PC-9 (cell line): ENCODE measurements around the gene SIGMAR1. TPM values are rescaled to one million over a fixed set of nuclear protein-coding genes. Genes with fewer than 3 reads are reported as not detected.

Experiments
- Bru-seq: library from RNA; stranded (reverse); fragments of 400-500 nt; gene quantifications from one replicate; lab custom pipeline; 2021; lab: Mats Ljungman, UMichigan
- BruChase-seq, 2 experiments: library from RNA; stranded (reverse); fragments of 400-500 nt; gene quantifications; one replicate each; lab custom pipeline; 2021; lab: Mats Ljungman, UMichigan
- BruUV-seq: library from RNA; stranded (reverse); fragments of 400-500 nt; replicated peaks from 2 replicates; lab custom pipeline; 2021; lab: Mats Ljungman, UMichigan
- CTCF ChIA-PET: fragments of 300-600 bp; sonication (Branson Sonifier 250); formaldehyde crosslinking; loops from one replicate; lab custom pipeline; 2022; ENCODE audit warnings: antibody characterized with exemption; lab: Charles Lee
- POLR2A ChIA-PET: fragments of 300-600 bp; sonication (Branson Sonifier 250); formaldehyde crosslinking; loops from one replicate; lab custom pipeline; 2022; ENCODE audit warnings: antibody characterized with exemption; ENCODE audit not compliant: unreplicated experiment; lab: Charles Lee
- DNase-seq, 2 experiments: peaks; one replicate each; pipeline versions ENCODE4 v3.0.0 to v3.0.0-alpha.2; 2015 to 2022; ENCODE audit warnings: mixed read lengths in 1 of 2
- H2AFZ ChIP-seq: fragments of 200-600 bp; sonication (generic); 2 replicates; pipeline ENCODE4 v1.8.1; 2017; ENCODE audit warnings: antibody characterized with exemption
- H3F3A ChIP-seq: fragments of 200-600 bp; sonication (generic); 2 replicates; pipeline ENCODE4 v1.8.1; 2017; ENCODE audit warnings: antibody characterized with exemption, mild to moderate bottlenecking, low read depth; ENCODE audit not compliant: insufficient read depth
- H3K27ac ChIP-seq: fragments of 200-600 bp; sonication (generic); 2 replicates; pipeline ENCODE4 v1.6.1; 2016; ENCODE audit warnings: mixed run types
- H3K27me3 ChIP-seq: fragments of 200-600 bp; sonication (generic); 2 replicates; pipeline ENCODE4 v1.6.1; 2016; ENCODE audit warnings: low read depth, mixed run types; ENCODE audit not compliant: insufficient read depth
- H3K36me3 ChIP-seq: fragments of 200-600 bp; sonication (generic); 2 replicates; pipeline ENCODE4 v1.6.1; 2016; ENCODE audit warnings: low read depth, mixed run types
- H3K4me1 ChIP-seq: fragments of 200-600 bp; sonication (generic); replicated peaks from 2 replicates; pipeline ENCODE4 v1.6.1; 2016; ENCODE audit warnings: mixed run types; ENCODE audit not compliant: insufficient read depth
- H3K4me2 ChIP-seq: fragments of 200-600 bp; sonication (generic); 2 replicates; pipeline ENCODE4 v1.6.1; 2017; ENCODE audit warnings: mixed run types
- H3K4me3 ChIP-seq: fragments of 200-600 bp; sonication (generic); 2 replicates; pipeline ENCODE4 v1.6.1; 2016; ENCODE audit warnings: mixed run types
- H3K79me2 ChIP-seq: fragments of 200-600 bp; sonication (generic); 2 replicates; pipeline ENCODE4 v1.6.1; 2017; ENCODE audit warnings: low read depth, mixed run types
- H3K9me2 ChIP-seq: fragments of 200-600 bp; sonication (generic); 2 replicates; pipeline ENCODE4 v1.8.1; 2017; ENCODE audit warnings: mild to moderate bottlenecking; ENCODE audit not compliant: insufficient read depth
- H3K9me3 ChIP-seq: fragments of 200-600 bp; sonication (generic); 2 replicates; pipeline ENCODE4 v1.8.1; 2016; ENCODE audit warnings: low read depth; ENCODE audit not compliant: insufficient read depth
- H4K20me1 ChIP-seq: fragments of 200-600 bp; sonication (generic); 2 replicates; pipeline ENCODE4 v1.8.1; 2017; ENCODE audit not compliant: insufficient read depth
- CTCF ChIP-seq: fragments of 200-600 bp; sonication (generic); conservative IDR thresholded peaks from 2 replicates; pipeline ENCODE4 v1.6.1; 2017; ENCODE audit warnings: mixed run types, antibody characterized with exemption, mild to moderate bottlenecking, moderate library complexity
- EZH2 ChIP-seq: fragments of 200-600 bp; sonication (generic); IDR thresholded peaks from 2 replicates; pipeline ENCODE4 v1.8.0; 2017; ENCODE audit warnings: antibody characterized with exemption, low read depth
- intact Hi-C: fragments of 100-400 bp; cut with micrococcal nuclease; formaldehyde crosslinking; loops from one replicate; pipeline ENCODE4 v1.10.0; 2022; ENCODE audit not compliant: unreplicated experiment
- long read RNA-seq: library from polyadenylated mRNA; stranded (forward); transcript quantifications from one replicate; pipeline ENCODE4 v2.0.0, GENCODE V29; 2022
- total RNA-seq: library from RNA; stranded (reverse); gene quantifications from 2 replicates; pipeline ENCODE4 v1.2.3, GENCODE V29; 2021

SIGMAR1 gene
- total RNA-seq = 55.8 and 57.9 TPM in 2 replicates
- Bru-seq, nascent RNA = percentile 77 among the genes with signal in this experiment
- percentile 75 among the genes with signal in this experiment for BruChase-seq, experiment 1, labeled RNA remaining after a 2-hour chase
- percentile 88 among the genes with signal in this experiment for BruChase-seq, experiment 2, labeled RNA remaining after a 6-hour chase
- long read RNA-seq, transcript SIGMAR1-201 (4 exons, 1,656 nt) = major isoform, 111 of 173 reads
- long read RNA-seq, partial matches to known transcripts = 0 of 173 reads
- long read RNA-seq, other reads (novel, unspliced or antisense) = 58 of 173 reads

- Histone ChIP-seq H3F3A (peaks cover 10% of the 10 kb centered on the region; the same call in 1 of the 2 replicates), H3K4me3 (peak within 1 kb of the TSS; percentile 82), H3K9me3 (no peaks in the 10 kb centered on the region), H3K4me1 (peaks cover 14% of the 10 kb centered on the region), H3K79me2 (peaks cover 18% of the 10 kb centered on the region), H2AFZ (peak within 1 kb of the TSS; percentile 89), H3K27me3 (no peaks in the 10 kb centered on the region), H3K27ac (no peak within 1 kb of the TSS), H3K36me3 (no peaks in the 10 kb centered on the region), H3K9me2 (no peaks in the 10 kb centered on the region), H4K20me1 (no peaks in the 10 kb centered on the region), H3K4me2 (peak within 1 kb of the TSS; percentile 90)
- intact Hi-C loops = loop anchor here (2.0 kb wide), 1 partner anchor 65 kb away; no protein-coding TSS in a partner anchor
- TF ChIP-seq EZH2 = no peak
- no peak for TF ChIP-seq CTCF
- ChIA-PET POLR2A (interaction anchor here (0.5 to 0.7 kb wide), 3 partner anchors 29 to 206 kb away, joined by 3 to 4 read pairs (median 4); no protein-coding TSS in a partner anchor), CTCF (interaction anchor here (0.5 to 0.6 kb wide), 2 partner anchors 50 to 55 kb away, joined by 3 to 10 read pairs; no protein-coding TSS in a partner anchor)
- peak; percentile 72 to 89 for DNase-seq
- no TSS peak for BruUV-seq
Measured at GRCh38 chr9:34637356-34638137, at the start of gene SIGMAR1. Gene SIGMAR1, minus strand, starts transcription at chr9:34637787. Its CDS starts 90 bp downstream, at chr9:34637697.

- intact Hi-C loops = no loop called here
- H3F3A ChIP-seq = no peaks in the 10 kb centered on the region
- TF ChIP-seq EZH2 (no peak), CTCF (no peak)
- no peak overlapping the region for H2AFZ ChIP-seq
- H3K36me3 ChIP-seq = no peaks in the 10 kb centered on the region
- H3K27me3 ChIP-seq = no peaks in the 10 kb centered on the region
- H3K79me2 ChIP-seq = no peaks in the 10 kb centered on the region
- DNase-seq = no peak
- BruUV-seq = no TSS peak
- ChIA-PET CTCF (no interaction called here), POLR2A (no interaction called here)
- no peaks in the 10 kb centered on the region for H3K9me3 ChIP-seq
- no peak overlapping the region for H3K27ac ChIP-seq
- no peaks in the 10 kb centered on the region for H3K4me1 ChIP-seq
- no peaks in the 10 kb centered on the region for H4K20me1 ChIP-seq
- no peaks in the 10 kb centered on the region for H3K9me2 ChIP-seq
- H3K4me2 ChIP-seq = no peak overlapping the region
- no peak overlapping the region for H3K4me3 ChIP-seq
Measured at GRCh38 chr9:34686732-34687131, 49.1 kb upstream of the SIGMAR1 start.

GRCh38 chr9:34686231-34686630 lies 48.6 kb upstream of the SIGMAR1 start:
- no peak for DNase-seq

More at GRCh38 chr9:34686231-34686630, 48.6 kb upstream of the SIGMAR1 start:
- TF ChIP-seq EZH2 (no peak), CTCF (no peak)
- Histone ChIP-seq H3K4me2 (no peak overlapping the region), H3K9me2 (no peaks in the 10 kb centered on the region), H3K79me2 (no peaks in the 10 kb centered on the region), H3K9me3 (no peaks in the 10 kb centered on the region), H2AFZ (no peak overlapping the region), H3K27me3 (no peaks in the 10 kb centered on the region), H3K36me3 (no peaks in the 10 kb centered on the region), H3K4me3 (no peak overlapping the region), H3K4me1 (no peaks in the 10 kb centered on the region), H4K20me1 (no peaks in the 10 kb centered on the region), H3F3A (no peaks in the 10 kb centered on the region), H3K27ac (no peak overlapping the region)
- BruUV-seq = no TSS peak
- ChIA-PET CTCF (no interaction called here), POLR2A (no interaction called here)
- intact Hi-C loops = no loop called here
